ENCODE data around the gene PPL.

Gene PPL

GRCh38 chr16:4882000-4882632 is 54.8 kb downstream of the PPL start:
- no peaks in the 10 kb centered on the region for H3K79me2 ChIP-seq (ENCODE audit: insufficient read depth, low read depth)
- TF ChIP-seq, protein P1, sequence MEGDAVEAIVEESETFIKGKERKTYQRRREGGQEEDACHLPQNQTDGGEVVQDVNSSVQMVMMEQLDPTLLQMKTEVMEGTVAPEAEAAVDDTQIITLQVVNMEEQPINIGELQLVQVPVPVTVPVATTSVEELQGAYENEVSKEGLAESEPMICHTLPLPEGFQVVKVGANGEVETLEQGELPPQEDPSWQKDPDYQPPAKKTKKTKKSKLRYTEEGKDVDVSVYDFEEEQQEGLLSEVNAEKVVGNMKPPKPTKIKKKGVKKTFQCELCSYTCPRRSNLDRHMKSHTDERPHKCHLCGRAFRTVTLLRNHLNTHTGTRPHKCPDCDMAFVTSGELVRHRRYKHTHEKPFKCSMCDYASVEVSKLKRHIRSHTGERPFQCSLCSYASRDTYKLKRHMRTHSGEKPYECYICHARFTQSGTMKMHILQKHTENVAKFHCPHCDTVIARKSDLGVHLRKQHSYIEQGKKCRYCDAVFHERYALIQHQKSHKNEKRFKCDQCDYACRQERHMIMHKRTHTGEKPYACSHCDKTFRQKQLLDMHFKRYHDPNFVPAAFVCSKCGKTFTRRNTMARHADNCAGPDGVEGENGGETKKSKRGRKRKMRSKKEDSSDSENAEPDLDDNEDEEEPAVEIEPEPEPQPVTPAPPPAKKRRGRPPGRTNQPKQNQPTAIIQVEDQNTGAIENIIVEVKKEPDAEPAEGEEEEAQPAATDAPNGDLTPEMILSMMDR (conservative IDR thresholded peaks at IDR 0.05; ENCODE audit: low read depth, low read length), result no peak
- H3K27ac ChIP-seq, result no peak overlapping the region
- H3K4me3 ChIP-seq (IDR thresholded peaks at IDR 0.05; ENCODE audit: insufficient read depth, low read depth, low read length), result no peak overlapping the region
- H2AFZ ChIP-seq (ENCODE audit: low read depth), result no peak overlapping the region
- no peaks in the 10 kb centered on the region for H3K27me3 ChIP-seq (ENCODE audit: insufficient read depth, low read depth)
- H3K36me3 ChIP-seq (ENCODE audit: insufficient read depth), result peaks cover 4% of the 10 kb centered on the region; the same call in 1 of the 2 replicates
- no peak overlapping the region for H3K9ac ChIP-seq
- H3K4me1 ChIP-seq (ENCODE audit: low read depth, poor library complexity, severe bottlenecking), result no peaks in the 10 kb centered on the region
- no peak overlapping the region for H3K4me2 ChIP-seq
- no peaks in the 10 kb centered on the region for H4K20me1 ChIP-seq (ENCODE audit: insufficient read depth)

DNA sequence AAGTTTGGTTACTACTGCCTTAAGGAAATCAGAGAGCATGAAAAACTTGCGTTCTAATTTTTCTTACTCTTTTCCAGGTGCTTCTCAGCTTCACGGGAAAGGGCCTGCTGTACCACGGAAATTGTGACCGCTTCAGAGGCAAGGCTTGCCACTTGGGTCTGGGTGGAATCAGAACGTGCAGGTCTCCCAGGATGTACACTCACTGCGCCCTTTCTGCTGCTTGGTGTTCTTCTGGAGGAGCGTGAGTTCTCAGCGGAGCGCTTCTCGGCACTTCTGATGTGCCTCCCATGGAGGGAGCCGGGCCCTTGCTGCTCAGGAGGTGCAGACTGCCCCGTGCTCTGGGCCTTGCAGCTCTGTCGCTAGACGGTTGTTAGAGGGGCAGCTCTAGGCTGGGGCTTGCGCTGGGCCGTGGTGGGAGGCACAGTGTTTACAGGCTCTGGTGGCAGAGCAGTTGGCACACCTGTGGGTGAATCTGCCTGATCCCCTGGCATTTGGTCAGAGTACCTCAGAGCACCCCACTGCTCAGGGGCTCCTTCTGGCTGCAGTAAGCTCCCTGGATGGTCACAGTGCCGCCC is 56.9 kb downstream of the PPL start:
- H3K27ac ChIP-seq, result no peak overlapping the region
- no peaks in the 10 kb centered on the region for H4K20me1 ChIP-seq (ENCODE audit: insufficient read depth)
- peaks cover 4% of the 10 kb centered on the region; the same call in 1 of the 2 replicates for H3K36me3 ChIP-seq (ENCODE audit: insufficient read depth)

GRCh38 chr16:4879049-4879448 is 57.9 kb downstream of the PPL start:
- Histone ChIP-seq H3K4me2 (no peak overlapping the region), H4K20me1 (ENCODE audit: insufficient read depth) (no peaks in the 10 kb centered on the region), H3K27me3 (ENCODE audit: insufficient read depth, low read depth) (no peaks in the 10 kb centered on the region), H2AFZ (ENCODE audit: low read depth) (no peak overlapping the region), H3K36me3 (ENCODE audit: insufficient read depth) (peaks cover 4% of the 10 kb centered on the region; the same call in 1 of the 2 replicates), H3K9ac (no peak overlapping the region), H3K4me3 (IDR thresholded peaks at IDR 0.05; ENCODE audit: insufficient read depth, low read depth, low read length) (no peak overlapping the region), H3K79me2 (ENCODE audit: insufficient read depth, low read depth) (no peaks in the 10 kb centered on the region), H3K4me1 (ENCODE audit: low read depth, poor library complexity, severe bottlenecking) (no peaks in the 10 kb centered on the region), H3K27ac (no peak overlapping the region)
- TF ChIP-seq, protein P1 (conservative IDR thresholded peaks at IDR 0.05; ENCODE audit: low read depth, low read length), result no peak

More for the DNA sequence above, 56.9 kb downstream of the PPL start:
- Histone ChIP-seq H3K4me3 (IDR thresholded peaks at IDR 0.05; ENCODE audit: insufficient read depth, low read depth, low read length) (no peak overlapping the region), H3K9ac (no peak overlapping the region), H3K79me2 (ENCODE audit: insufficient read depth, low read depth) (no peaks in the 10 kb centered on the region), H3K4me1 (ENCODE audit: low read depth, poor library complexity, severe bottlenecking) (no peaks in the 10 kb centered on the region), H2AFZ (ENCODE audit: low read depth) (no peak overlapping the region), H3K27me3 (ENCODE audit: insufficient read depth, low read depth) (no peaks in the 10 kb centered on the region), H3K4me2 (no peak overlapping the region)
- TF ChIP-seq, protein P1 (conservative IDR thresholded peaks at IDR 0.05; ENCODE audit: low read depth, low read length), result no peak

DNA sequence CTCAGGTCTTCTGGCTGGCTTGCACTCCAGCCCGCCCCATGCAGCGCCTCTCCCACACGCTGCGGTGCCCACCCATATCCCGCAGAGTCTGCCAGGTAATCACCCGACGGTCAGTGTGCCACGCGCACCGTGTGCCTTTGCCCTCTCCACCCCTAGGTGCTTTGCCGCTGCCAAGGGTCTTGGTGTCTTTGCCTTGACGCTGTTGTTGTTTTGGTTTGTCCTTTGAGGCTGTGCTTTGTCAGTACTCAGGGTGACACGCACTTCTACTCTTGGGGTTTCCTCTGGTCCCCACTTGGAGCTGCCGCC is 59.6 kb downstream of the PPL start:
- H3K36me3 ChIP-seq (ENCODE audit: insufficient read depth), result no peaks in the 10 kb centered on the region; the same call in 1 of the 2 replicates
- no peak overlapping the region for H3K4me3 ChIP-seq (IDR thresholded peaks at IDR 0.05; ENCODE audit: insufficient read depth, low read depth, low read length)
- no peak overlapping the region for H3K4me2 ChIP-seq
- no peaks in the 10 kb centered on the region for H4K20me1 ChIP-seq (ENCODE audit: insufficient read depth)
- H3K27ac ChIP-seq, result no peak overlapping the region
- H3K4me1 ChIP-seq (ENCODE audit: low read depth, poor library complexity, severe bottlenecking), result no peaks in the 10 kb centered on the region
- H2AFZ ChIP-seq (ENCODE audit: low read depth), result no peak overlapping the region
- no peaks in the 10 kb centered on the region for H3K79me2 ChIP-seq (ENCODE audit: insufficient read depth, low read depth)
- no peak overlapping the region for H3K9ac ChIP-seq
- TF ChIP-seq, protein P1 (conservative IDR thresholded peaks at IDR 0.05; ENCODE audit: low read depth, low read length), result no peak
- H3K27me3 ChIP-seq (ENCODE audit: insufficient read depth, low read depth), result no peaks in the 10 kb centered on the region

All from KMS-11 (cell line).